CD14-positive monocyte (primary cell): ENCODE results near the gene MEGF6. TPM values are rescaled to one million over a fixed set of nuclear protein-coding genes. Genes with fewer than 3 reads are reported as not detected.

Source experiments
- DNase-seq, 3 donors: peaks; one replicate each; pipeline ENCODE4 v3.0.0-alpha.2; 2011 to 2022
- H2AFZ ChIP-seq: 2 replicates; pipeline ENCODE4 v1.6.0; 2012; ENCODE audit warnings: mild to moderate bottlenecking, low read depth, low read length, inconsistent platforms; ENCODE audit not compliant: insufficient read depth, poor library complexity, severe bottlenecking
- H3K27ac ChIP-seq, 2 donors: 1 replicate in 1 of 2; 2 replicates in 1 of 2; pipeline ENCODE4 v1.5.1; 2012 to 2013; ENCODE audit warnings: low read length in 2 of 2, control low read depth in 1 of 2, inconsistent platforms in 1 of 2, low read depth in 1 of 2, mild to moderate bottlenecking in 1 of 2
- H3K27me3 ChIP-seq, 2 donors: one replicate each; pipeline versions ENCODE4 v1.6.0 to v1.6.1; 2011 to 2013; ENCODE audit warnings: low read length in 2 of 2; ENCODE audit not compliant: control insufficient read depth in 2 of 2, insufficient read depth in 2 of 2
- H3K36me3 ChIP-seq, 2 donors: replicated peaks in 1 of 2; 1 replicate in 1 of 2; 2 replicates in 1 of 2; pipeline versions ENCODE4 v1.5.1 to v1.6.1; 2012 to 2013; ENCODE audit warnings: low read length in 2 of 2, control low read depth in 1 of 2, inconsistent platforms in 1 of 2, mild to moderate bottlenecking in 1 of 2; ENCODE audit not compliant: insufficient read depth in 2 of 2, control insufficient read depth in 1 of 2
- H3K4me1 ChIP-seq, 2 donors: 1 replicate in 1 of 2; 2 replicates in 1 of 2; pipeline versions ENCODE4 v1.5.1 to v1.6.1; 2012 to 2013; ENCODE audit warnings: low read length in 2 of 2, control low read depth in 1 of 2, inconsistent platforms in 1 of 2, mild to moderate bottlenecking in 1 of 2, moderate library complexity in 1 of 2; ENCODE audit not compliant: insufficient read depth in 2 of 2, control insufficient read depth in 1 of 2
- H3K4me2 ChIP-seq: replicated peaks from 2 replicates; pipeline ENCODE3; 2012; ENCODE audit warnings: low read length, moderate library complexity, mild to moderate bottlenecking; ENCODE audit not compliant: poor library complexity, severe bottlenecking; ENCODE audit errors: extremely low read depth
- H3K4me3 ChIP-seq, 3 experiments: fragments of 200-600 bp in 1 of 3; sonication (generic) in 1 of 3; replicated peaks in 1 of 3; 1 replicate in 2 of 3; 2 replicates in 1 of 3; pipeline ENCODE4 v1.5.1; 2011 to 2013; ENCODE audit warnings: low read length in 3 of 3, mild to moderate bottlenecking in 3 of 3, control low read depth in 2 of 3, low read depth in 2 of 3, inconsistent platforms in 1 of 3, moderate library complexity in 1 of 3
- H3K79me2 ChIP-seq: 2 replicates; pipeline ENCODE4 v1.6.0; 2012; ENCODE audit warnings: mild to moderate bottlenecking, control low read depth, inconsistent platforms, low read length, moderate library complexity; ENCODE audit not compliant: insufficient read depth
- H3K9ac ChIP-seq: 2 replicates; pipeline ENCODE4 v1.6.0; 2017; ENCODE audit warnings: low read length, mild to moderate bottlenecking; ENCODE audit not compliant: insufficient read depth, poor library complexity, severe bottlenecking
- H3K9me3 ChIP-seq, 2 donors: replicated peaks in 1 of 2; 1 replicate in 1 of 2; 2 replicates in 1 of 2; pipeline versions ENCODE4 v1.5.1 to v1.6.1; 2012 to 2013; ENCODE audit warnings: low read length in 2 of 2, control low read depth in 1 of 2; ENCODE audit not compliant: control insufficient read depth in 1 of 2, insufficient read depth in 1 of 2
- H4K20me1 ChIP-seq: 2 replicates; pipeline ENCODE4 v1.6.0; 2012; ENCODE audit warnings: mild to moderate bottlenecking, low read length, control low read depth, moderate library complexity; ENCODE audit not compliant: insufficient read depth
- H3K27ac Mint-ChIP-seq, 7 donors: one replicate each; pipeline ENCODE4 v1.8.0; 2020; ENCODE audit warnings: mild to moderate bottlenecking in 7 of 7, mixed read lengths in 7 of 7, moderate library complexity in 6 of 7, inconsistent platforms in 2 of 7
- H3K27me3 Mint-ChIP-seq, 3 donors: one replicate each; pipeline ENCODE4 v1.8.0; 2021 to 2022; ENCODE audit warnings: low read depth in 3 of 3, mild to moderate bottlenecking in 3 of 3, mixed read lengths in 3 of 3, moderate library complexity in 3 of 3, inconsistent platforms in 1 of 3
- H3K36me3 Mint-ChIP-seq, 2 donors: one replicate each; pipeline ENCODE4 v1.8.0; 2020; ENCODE audit warnings: mixed read lengths in 2 of 2, inconsistent platforms in 1 of 2, mild to moderate bottlenecking in 1 of 2
- H3K4me1 Mint-ChIP-seq: one replicate; pipeline ENCODE4 v1.8.0; 2020; ENCODE audit warnings: mild to moderate bottlenecking, mixed read lengths
- H3K4me3 Mint-ChIP-seq, 2 donors: one replicate each; pipeline ENCODE4 v1.8.0; 2020; ENCODE audit warnings: mild to moderate bottlenecking in 2 of 2, mixed read lengths in 2 of 2, moderate library complexity in 1 of 2
- H3K9me3 Mint-ChIP-seq, 7 donors: one replicate each; pipeline ENCODE4 v1.8.0; 2020 to 2022; ENCODE audit warnings: mixed read lengths in 7 of 7, mild to moderate bottlenecking in 6 of 7, moderate library complexity in 6 of 7, inconsistent platforms in 2 of 7
- WGBS: methylation state at CpG from one replicate; pipeline ENCODE4 v1.1.5; 2013; ENCODE audit warnings: missing lambda C conversion rate; ENCODE audit not compliant: insufficient coverage; 5-methylcytosine and 5-hydroxymethylcytosine counted together
- intact Hi-C, 2 donors: fragments of 100-400 bp; cut with micrococcal nuclease; formaldehyde crosslinking; loops; one replicate each; pipeline versions ENCODE4 v1.15.0 to v1.15.1; 2023
- polyA plus RNA-seq, 3 donors: library from polyadenylated mRNA; depleted of rRNA in 1 of 3; unstranded in 2 of 3; stranded (reverse) in 1 of 3; fragments of 300-500 nt in 2 of 3; fragments of >200 nt in 1 of 3; fragmentation: Illumina TruSeq in 2 of 3; gene quantifications; 1 replicate in 2 of 3; 2 replicates in 1 of 3; pipeline ENCODE4 v1.2.3, GENCODE V29; 2012 to 2021
- TF ChIP-seq, protein P1 (sequence below): fragments of 200-600 bp; IDR thresholded peaks from one replicate; pipeline ENCODE4 v1.8.0; 2022; ENCODE audit warnings: antibody characterized with exemption, mild to moderate bottlenecking

Gene MEGF6
- polyA plus RNA-seq, 3 donors, result 0.39 to 3.8 (median 1.2) TPM

DNA sequence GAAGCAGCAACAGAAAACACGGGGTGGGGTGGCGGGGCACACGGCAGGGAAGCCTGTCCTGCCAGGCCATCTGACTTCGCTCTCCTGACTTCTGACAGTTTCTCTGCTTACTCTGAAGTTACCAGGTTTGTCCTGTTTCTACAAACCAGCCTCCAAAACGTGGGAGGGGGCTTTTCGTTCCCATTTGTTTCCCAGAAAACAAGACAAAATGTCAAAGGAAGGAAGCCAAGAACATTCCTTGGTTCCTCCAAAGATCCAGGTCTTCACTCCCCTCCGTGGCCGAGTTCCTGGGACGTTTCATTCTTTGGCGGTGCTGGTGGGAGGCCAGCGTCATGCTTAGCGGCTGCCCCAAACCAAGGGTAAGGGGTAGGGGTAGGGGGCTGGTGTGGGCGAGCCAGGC lies 49.6 kb downstream of the MEGF6 start:
- Mint-ChIP-seq H3K9me3 (peaks cover 3 to 23% (median 14%) of the 10 kb centered on the region in 7 donors), H3K4me3 (no peak overlapping the region), H3K36me3 (no peaks in the 10 kb centered on the region), H3K27ac (no peak overlapping the region), H3K4me1 (no peaks in the 10 kb centered on the region), H3K27me3 (peaks cover 0 to 2% (median 0%) of the 10 kb centered on the region in 3 donors)
- Histone ChIP-seq H2AFZ (no peak overlapping the region), H3K36me3 (no peaks in the 10 kb centered on the region), H3K4me1 (no peaks in the 10 kb centered on the region), H3K79me2 (no peaks in the 10 kb centered on the region), H3K27me3 (no peaks in the 10 kb centered on the region), H3K4me2 (no peak overlapping the region), H3K27ac (no peak overlapping the region), H3K9ac (no peak overlapping the region), H4K20me1 (no peaks in the 10 kb centered on the region), H3K4me3 (no peak overlapping the region), H3K9me3 (peaks cover 0 to 15% of the 10 kb centered on the region in 2 donors)
- intact Hi-C loops, result loop anchor here in 1 of 2 donors (10.0 kb wide), 1 partner anchor 163 kb away; no protein-coding TSS in a partner anchor
- TF ChIP-seq, protein P1, sequence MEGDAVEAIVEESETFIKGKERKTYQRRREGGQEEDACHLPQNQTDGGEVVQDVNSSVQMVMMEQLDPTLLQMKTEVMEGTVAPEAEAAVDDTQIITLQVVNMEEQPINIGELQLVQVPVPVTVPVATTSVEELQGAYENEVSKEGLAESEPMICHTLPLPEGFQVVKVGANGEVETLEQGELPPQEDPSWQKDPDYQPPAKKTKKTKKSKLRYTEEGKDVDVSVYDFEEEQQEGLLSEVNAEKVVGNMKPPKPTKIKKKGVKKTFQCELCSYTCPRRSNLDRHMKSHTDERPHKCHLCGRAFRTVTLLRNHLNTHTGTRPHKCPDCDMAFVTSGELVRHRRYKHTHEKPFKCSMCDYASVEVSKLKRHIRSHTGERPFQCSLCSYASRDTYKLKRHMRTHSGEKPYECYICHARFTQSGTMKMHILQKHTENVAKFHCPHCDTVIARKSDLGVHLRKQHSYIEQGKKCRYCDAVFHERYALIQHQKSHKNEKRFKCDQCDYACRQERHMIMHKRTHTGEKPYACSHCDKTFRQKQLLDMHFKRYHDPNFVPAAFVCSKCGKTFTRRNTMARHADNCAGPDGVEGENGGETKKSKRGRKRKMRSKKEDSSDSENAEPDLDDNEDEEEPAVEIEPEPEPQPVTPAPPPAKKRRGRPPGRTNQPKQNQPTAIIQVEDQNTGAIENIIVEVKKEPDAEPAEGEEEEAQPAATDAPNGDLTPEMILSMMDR, result no peak
- 88% methylated on average over 11 of the region's 13 CpGs for WGBS
- DNase-seq, result no peak

DNA sequence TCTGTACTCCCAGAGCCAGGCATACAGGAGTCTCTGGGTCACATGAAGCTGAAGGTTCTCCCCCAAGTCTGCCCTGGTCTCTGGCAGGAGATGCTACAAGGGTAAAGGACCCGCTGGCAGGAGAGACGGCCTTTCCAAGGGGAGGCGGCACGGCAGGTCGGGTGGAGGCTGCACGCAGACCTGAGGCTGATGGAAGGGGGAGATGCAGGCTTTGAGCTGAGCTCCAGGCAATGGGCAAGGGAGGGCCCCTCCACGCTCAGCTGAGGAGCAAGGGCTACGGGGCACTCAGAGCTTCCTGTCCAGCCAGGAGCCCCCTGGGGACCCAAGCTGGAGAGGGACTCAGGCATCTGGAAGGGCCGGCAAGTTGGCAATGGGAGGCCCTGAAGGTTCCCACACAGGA lies 50.3 kb downstream of the MEGF6 start:
- no peaks in the 10 kb centered on the region for H3K36me3 ChIP-seq
- no peaks in the 10 kb centered on the region for H3K27me3 ChIP-seq
- WGBS, result 97% methylated on average over 9 of the region's 9 CpGs
- Mint-ChIP-seq H3K27ac (no peak overlapping the region), H3K4me1 (no peaks in the 10 kb centered on the region), H3K9me3 (peaks cover 3 to 23% (median 14%) of the 10 kb centered on the region in 7 donors), H3K4me3 (no peak overlapping the region), H3K27me3 (peaks cover 0 to under 1% (median 0%) of the 10 kb centered on the region in 3 donors), H3K36me3 (no peaks in the 10 kb centered on the region)
- DNase-seq, result no peak
- no peak overlapping the region for H3K27ac ChIP-seq
- intact Hi-C loops, result loop anchor here in 1 of 2 donors (10.0 kb wide), 1 partner anchor 164 kb away; no protein-coding TSS in a partner anchor
- no peak overlapping the region for H3K4me2 ChIP-seq
- no peak overlapping the region for H2AFZ ChIP-seq
- no peaks in the 10 kb centered on the region for H4K20me1 ChIP-seq
- no peaks in the 10 kb centered on the region for H3K79me2 ChIP-seq
- TF ChIP-seq, protein P1, result no peak
- peaks cover 0 to 15% of the 10 kb centered on the region in 2 donors for H3K9me3 ChIP-seq
- H3K4me3 ChIP-seq, result no peak overlapping the region
- H3K9ac ChIP-seq, result no peak overlapping the region
- H3K4me1 ChIP-seq, result no peaks in the 10 kb centered on the region
